HG03439 (cell line): ENCODE data around the gene IFNLR1.

ENCODE experiments used
- ATAC-seq: cut with Tn5 transposase; IDR thresholded peaks from one replicate; pipeline ENCODE4 v1.9.1; 2021; ENCODE audit warnings: mild to moderate bottlenecking, moderate library complexity; ENCODE audit not compliant: unreplicated experiment

The IFNLR1 gene

GRCh38 chr1:24108334-24109165 lies 78.5 kb downstream of the IFNLR1 start:
- ATAC-seq, result no peak

GRCh38 chr1:24107462-24108138 lies 79.5 kb downstream of the IFNLR1 start:
- no peak for ATAC-seq

- no peak for ATAC-seq
Measured at GRCh38 chr1:24105368-24106160, 81.5 kb downstream of the IFNLR1 start.

- ATAC-seq, result no peak
Measured at GRCh38 chr1:24104854-24105253, 82.2 kb downstream of the IFNLR1 start.
